Measurements from ENCODE around the gene RPA3. TPM values are rescaled to one million over a fixed set of nuclear protein-coding genes. Genes with fewer than 3 reads are reported as not detected.

The RPA3 gene
- total RNA-seq, 5 donors from 2014 or later (not counting 1 experiment from before 2014, with no cell fraction given): 24.5 to 28.5 (median 26.8) TPM

GRCh38 chr7:7702826-7703225, 15.6 kb downstream of the RPA3 start:
- no peaks in the 10 kb centered on the region for H3K27me3 Mint-ChIP-seq
- 100% methylated on average over 3 of the region's 4 CpGs for WGBS (ENCODE audit: insufficient coverage)

GRCh38 chr7:7701527-7701926, 16.9 kb downstream of the RPA3 start:
- ChIA-PET CTCF (no interaction called here), POLR2A (interaction anchor here in 1 of 2 donors (0.5 kb wide), 1 partner anchor 477 kb away, joined by 3 read pairs; no protein-coding TSS in a partner anchor)
- WGBS (ENCODE audit: insufficient coverage): 100% methylated on average over 1 of the region's 1 CpG
- ATAC-seq (replicated peaks in 1 of 4) (no peak), DNase-seq (no peak)
- no peak overlapping the region for H3K4me3 Mint-ChIP-seq
- no peaks in the 10 kb centered on the region for H3K27me3 ChIP-seq (replicated peaks in 1 of 2; ENCODE audit: control insufficient read depth in 2 of 2, extremely low read depth in 1 of 2, insufficient read depth in 2 of 2, low read length in 1 of 2)
- H3K27me3 Mint-ChIP-seq: no peaks in the 10 kb centered on the region
- H3K4me3 ChIP-seq (ENCODE audit: control insufficient read depth in 1 of 2, extremely low read depth in 1 of 2, low read length in 1 of 2): no peak overlapping the region
- H3K36me3 ChIP-seq (ENCODE audit: control insufficient read depth in 2 of 2, extremely low read depth in 1 of 2, insufficient read depth in 1 of 2, low read length in 1 of 2): no peaks in the 10 kb centered on the region
- H3K9me3 ChIP-seq: no peaks in the 10 kb centered on the region
- peaks cover 20% of the 10 kb centered on the region for H3K36me3 Mint-ChIP-seq
- H3K9me3 Mint-ChIP-seq: no peaks in the 10 kb centered on the region
- no peak overlapping the region for H3K27ac Mint-ChIP-seq
- H3K4me1 Mint-ChIP-seq: peaks cover 31 to 43% (median 42%) of the 10 kb centered on the region in 3 donors
- no peaks in the 10 kb centered on the region for H3K4me1 ChIP-seq (ENCODE audit: control insufficient read depth in 1 of 2, extremely low read depth in 1 of 2, insufficient read depth in 2 of 2, low read length in 2 of 2)
- H3K27ac ChIP-seq (ENCODE audit: low read length): no peak overlapping the region

More at GRCh38 chr7:7702826-7703225, 15.6 kb downstream of the RPA3 start:
- H3K4me1 Mint-ChIP-seq: peaks cover 30 to 36% (median 34%) of the 10 kb centered on the region in 3 donors
- POLR2A ChIA-PET: no interaction called here
- Histone ChIP-seq H3K36me3 (ENCODE audit: control insufficient read depth in 2 of 2, extremely low read depth in 1 of 2, insufficient read depth in 1 of 2, low read length in 1 of 2) (no peaks in the 10 kb centered on the region), H3K4me3 (ENCODE audit: control insufficient read depth in 1 of 2, extremely low read depth in 1 of 2, low read length in 1 of 2) (no peak overlapping the region), H3K4me1 (ENCODE audit: control insufficient read depth in 1 of 2, extremely low read depth in 1 of 2, insufficient read depth in 2 of 2, low read length in 2 of 2) (no peaks in the 10 kb centered on the region), H3K27me3 (replicated peaks in 1 of 2; ENCODE audit: control insufficient read depth in 2 of 2, extremely low read depth in 1 of 2, insufficient read depth in 2 of 2, low read length in 1 of 2) (no peaks in the 10 kb centered on the region), H3K9me3 (no peaks in the 10 kb centered on the region), H3K27ac (ENCODE audit: low read length) (no peak overlapping the region)
- ATAC-seq (replicated peaks in 1 of 4) (no peak), DNase-seq (no peak)
- no peak overlapping the region for H3K27ac Mint-ChIP-seq
- CTCF ChIA-PET: no interaction called here
- H3K9me3 Mint-ChIP-seq: no peaks in the 10 kb centered on the region
- peaks cover 17% of the 10 kb centered on the region for H3K36me3 Mint-ChIP-seq
- no peak overlapping the region for H3K4me3 Mint-ChIP-seq

GRCh38 chr7:7699970-7700369, 18.4 kb downstream of the RPA3 start:
- no peak overlapping the region for H3K4me3 ChIP-seq (ENCODE audit: control insufficient read depth in 1 of 2, extremely low read depth in 1 of 2, low read length in 1 of 2)
- H3K9me3 ChIP-seq: no peaks in the 10 kb centered on the region
- no peaks in the 10 kb centered on the region for H3K27me3 Mint-ChIP-seq
- H3K27me3 ChIP-seq (replicated peaks in 1 of 2; ENCODE audit: control insufficient read depth in 2 of 2, extremely low read depth in 1 of 2, insufficient read depth in 2 of 2, low read length in 1 of 2): no peaks in the 10 kb centered on the region
- no peaks in the 10 kb centered on the region for H3K4me1 ChIP-seq (ENCODE audit: control insufficient read depth in 1 of 2, extremely low read depth in 1 of 2, insufficient read depth in 2 of 2, low read length in 2 of 2)
- no peaks in the 10 kb centered on the region for H3K36me3 ChIP-seq (ENCODE audit: control insufficient read depth in 2 of 2, extremely low read depth in 1 of 2, insufficient read depth in 1 of 2, low read length in 1 of 2)
- ChIA-PET POLR2A (no interaction called here), CTCF (interaction anchor here in 1 of 2 donors (1.0 kb wide), 1 partner anchor 276 kb away, joined by 4 read pairs; no protein-coding TSS in a partner anchor)
- peaks cover 23% of the 10 kb centered on the region for H3K36me3 Mint-ChIP-seq
- DNase-seq (no peak), ATAC-seq (replicated peaks in 1 of 4) (no peak)
- no peak overlapping the region for H3K27ac Mint-ChIP-seq
- H3K4me3 Mint-ChIP-seq: no peak overlapping the region
- no peak overlapping the region for H3K27ac ChIP-seq (ENCODE audit: low read length)
- H3K4me1 Mint-ChIP-seq: peaks cover 35 to 42% (median 35%) of the 10 kb centered on the region in 3 donors
- no peaks in the 10 kb centered on the region for H3K9me3 Mint-ChIP-seq

- H3K4me1 ChIP-seq (ENCODE audit: control insufficient read depth in 1 of 2, extremely low read depth in 1 of 2, insufficient read depth in 2 of 2, low read length in 2 of 2): no peaks in the 10 kb centered on the region
- DNase-seq (no peak), ATAC-seq (replicated peaks in 1 of 4) (no peak)
- POLR2A ChIA-PET: interaction anchor here (0.6 to 0.7 kb wide), 2 partner anchors 9 to 55 kb away, joined by 3 to 5 read pairs; no protein-coding TSS in a partner anchor
- peaks cover 29% of the 10 kb centered on the region for H3K36me3 Mint-ChIP-seq
- no peak overlapping the region for H3K4me3 ChIP-seq (ENCODE audit: control insufficient read depth in 1 of 2, extremely low read depth in 1 of 2, low read length in 1 of 2)
- peaks cover 2 to 4% (median 3%) of the 10 kb centered on the region in 3 donors for H3K9me3 Mint-ChIP-seq
- no peaks in the 10 kb centered on the region for H3K36me3 ChIP-seq (ENCODE audit: control insufficient read depth in 2 of 2, extremely low read depth in 1 of 2, insufficient read depth in 1 of 2, low read length in 1 of 2)
- H3K4me3 Mint-ChIP-seq: no peak overlapping the region
- H3K27ac ChIP-seq (ENCODE audit: low read length): no peak overlapping the region
- CTCF ChIA-PET: interaction anchor here in 1 of 2 donors (1.0 kb wide), 1 partner anchor 276 kb away, joined by 4 read pairs; no protein-coding TSS in a partner anchor
- peaks cover 35 to 45% (median 35%) of the 10 kb centered on the region in 3 donors for H3K4me1 Mint-ChIP-seq
- no peaks in the 10 kb centered on the region for H3K27me3 ChIP-seq (replicated peaks in 1 of 2; ENCODE audit: control insufficient read depth in 2 of 2, extremely low read depth in 1 of 2, insufficient read depth in 2 of 2, low read length in 1 of 2)
- no peaks in the 10 kb centered on the region for H3K27me3 Mint-ChIP-seq
- H3K9me3 ChIP-seq: no peaks in the 10 kb centered on the region
- H3K27ac Mint-ChIP-seq: no peak overlapping the region
Measured at GRCh38 chr7:7699380-7699779, 19.0 kb downstream of the RPA3 start.

- peaks cover 32% of the 10 kb centered on the region for H3K36me3 Mint-ChIP-seq
- ChIA-PET POLR2A (interaction anchor here in 1 of 2 donors (0.7 kb wide), 1 partner anchor 55 kb away, joined by 5 read pairs; no protein-coding TSS in a partner anchor), CTCF (interaction anchor here in 1 of 2 donors (1.0 kb wide), 1 partner anchor 275 kb away, joined by 4 read pairs; no protein-coding TSS in a partner anchor)
- Histone ChIP-seq H3K4me1 (ENCODE audit: control insufficient read depth in 1 of 2, extremely low read depth in 1 of 2, insufficient read depth in 2 of 2, low read length in 2 of 2) (no peaks in the 10 kb centered on the region), H3K9me3 (no peaks in the 10 kb centered on the region), H3K27me3 (replicated peaks in 1 of 2; ENCODE audit: control insufficient read depth in 2 of 2, extremely low read depth in 1 of 2, insufficient read depth in 2 of 2, low read length in 1 of 2) (no peaks in the 10 kb centered on the region), H3K27ac (ENCODE audit: low read length) (no peak overlapping the region), H3K36me3 (ENCODE audit: control insufficient read depth in 2 of 2, extremely low read depth in 1 of 2, insufficient read depth in 1 of 2, low read length in 1 of 2) (no peaks in the 10 kb centered on the region), H3K4me3 (ENCODE audit: control insufficient read depth in 1 of 2, extremely low read depth in 1 of 2, low read length in 1 of 2) (no peak overlapping the region)
- H3K27ac Mint-ChIP-seq: no peak overlapping the region
- WGBS (ENCODE audit: insufficient coverage): no CpG with 5 or more reads among the region's 2 CpGs
- no peak for ATAC-seq (replicated peaks in 1 of 4)
- no peaks in the 10 kb centered on the region for H3K27me3 Mint-ChIP-seq
- peaks cover 2 to 4% (median 3%) of the 10 kb centered on the region in 3 donors for H3K9me3 Mint-ChIP-seq
- no peak for DNase-seq
- peaks cover 35 to 45% (median 35%) of the 10 kb centered on the region in 3 donors for H3K4me1 Mint-ChIP-seq
- no peak overlapping the region for H3K4me3 Mint-ChIP-seq
Measured at GRCh38 chr7:7698930-7699329, 19.5 kb downstream of the RPA3 start.

GRCh38 chr7:7696458-7697119, 21.8 kb downstream of the RPA3 start:
- ChIA-PET CTCF (interaction anchor here (0.7 to 1.0 kb wide), 2 partner anchors 14 to 163 kb away, joined by 3 read pairs; no protein-coding TSS in a partner anchor), POLR2A (interaction anchor here in 1 of 2 donors (0.6 kb wide), 1 partner anchor 116 kb away, joined by 3 read pairs; no protein-coding TSS in a partner anchor)
- H3K27me3 ChIP-seq (replicated peaks in 1 of 2; ENCODE audit: control insufficient read depth in 2 of 2, extremely low read depth in 1 of 2, insufficient read depth in 2 of 2, low read length in 1 of 2): no peaks in the 10 kb centered on the region
- no peak overlapping the region for H3K27ac ChIP-seq (ENCODE audit: low read length)
- no peak for ATAC-seq (replicated peaks in 1 of 4)
- H3K36me3 ChIP-seq (ENCODE audit: control insufficient read depth in 2 of 2, extremely low read depth in 1 of 2, insufficient read depth in 1 of 2, low read length in 1 of 2): no peaks in the 10 kb centered on the region
- H3K9me3 Mint-ChIP-seq: peaks cover 2 to 4% (median 3%) of the 10 kb centered on the region in 3 donors
- no peak overlapping the region for H3K4me3 ChIP-seq (ENCODE audit: control insufficient read depth in 1 of 2, extremely low read depth in 1 of 2, low read length in 1 of 2)
- no peaks in the 10 kb centered on the region for H3K4me1 ChIP-seq (ENCODE audit: control insufficient read depth in 1 of 2, extremely low read depth in 1 of 2, insufficient read depth in 2 of 2, low read length in 2 of 2)
- no peak for DNase-seq
- no peak overlapping the region for H3K27ac Mint-ChIP-seq
- 100% methylated on average over 2 of the region's 3 CpGs for WGBS (ENCODE audit: insufficient coverage)
- no peak overlapping the region for H3K4me3 Mint-ChIP-seq
- H3K4me1 Mint-ChIP-seq: peaks cover 31 to 37% (median 35%) of the 10 kb centered on the region in 3 donors
- no peaks in the 10 kb centered on the region for H3K27me3 Mint-ChIP-seq
- H3K36me3 Mint-ChIP-seq: peaks cover 26% of the 10 kb centered on the region
- H3K9me3 ChIP-seq: no peaks in the 10 kb centered on the region

Data from T-cell (primary cell).